H1 (cell line): ENCODE measurements around the gene SPTBN5. TPM values are rescaled to one million over a fixed set of nuclear protein-coding genes. Genes with fewer than 3 reads are reported as not detected.

Source experiments
- EP300 ChIP-seq, 2 experiments: IDR thresholded peaks; 1 replicate in 1 of 2; 2 replicates in 1 of 2; pipeline ENCODE4 v1.6.1; 2011 to 2012; ENCODE audit warnings: low read depth in 2 of 2, low read length in 2 of 2, mild to moderate bottlenecking in 2 of 2, borderline replicate concordance in 1 of 2, inconsistent platforms in 1 of 2, moderate library complexity in 1 of 2
- POLR2AphosphoS5 ChIP-seq: IDR thresholded peaks from 2 replicates; pipeline ENCODE4 v1.6.1; 2011; ENCODE audit warnings: low read depth, low read length
- RAD21 ChIP-seq, 2 experiments: IDR thresholded peaks in 1 of 2; conservative IDR thresholded peaks in 1 of 2; 2 replicates each; pipeline ENCODE4 v1.6.1; 2011; ENCODE audit warnings: low read depth in 2 of 2, low read length in 2 of 2, improper control_type of control experiment in 1 of 2, inconsistent platforms in 1 of 2, mild to moderate bottlenecking in 1 of 2, moderate library complexity in 1 of 2
- RBBP5 ChIP-seq: IDR thresholded peaks from 2 replicates; pipeline ENCODE4 v1.7.1; 2012; ENCODE audit warnings: low read depth, mild to moderate bottlenecking, inconsistent platforms, low read length, moderate library complexity, borderline replicate concordance
- SP1 ChIP-seq: IDR thresholded peaks from 2 replicates; pipeline ENCODE4 v1.6.1; 2011; ENCODE audit warnings: low read depth, low read length
- TAF1 ChIP-seq: IDR thresholded peaks from 2 replicates; pipeline ENCODE4 v1.6.1; 2011; ENCODE audit warnings: mild to moderate bottlenecking, low read depth, low read length
- TAF7 ChIP-seq: optimal IDR thresholded peaks from 2 replicates; pipeline ENCODE3; 2011; ENCODE audit warnings: low read depth, mild to moderate bottlenecking, inconsistent platforms, low read length, moderate library complexity, borderline replicate concordance
- polyA plus RNA-seq, 7 experiments: library from polyadenylated mRNA; depleted of rRNA in 3 of 7; stranded (reverse) in 5 of 7; unstranded in 2 of 7; fragments of >200 nt in 5 of 7; fragments of 200-250 nt in 2 of 7; gene quantifications; 1 replicate in 5 of 7; 2 replicates in 1 of 7; 4 replicates in 1 of 7; pipeline versions ENCODE4 v1.2.1 to v1.2.3, GENCODE V29; 2011 to 2013; ENCODE audit warnings: missing spikeins in 2 of 7, mixed read lengths in 2 of 7
- total RNA-seq: library from RNA; stranded (reverse); fragmentation: NEBNext Ultra II Directional; extraction: Animal tissue kit (Norgen Biotek cat#: 25700); gene quantifications from 2 replicates; pipeline ENCODE4 v1.2.1, GENCODE V29; 2021
- TF ChIP-seq, protein P1 (sequence below): fragments of 300-600 bp; sonication (generic); IDR thresholded peaks from 2 replicates; pipeline ENCODE4 v1.7.1; 2012; ENCODE audit warnings: low read length, moderate library complexity, mild to moderate bottlenecking, inconsistent platforms; ENCODE audit not compliant: insufficient replicate concordance
- TF ChIP-seq, protein P2 (sequence below): IDR thresholded peaks from 2 replicates; pipeline ENCODE4 v1.6.1; 2011; ENCODE audit warnings: low read depth, mild to moderate bottlenecking, low read length; ENCODE audit not compliant: insufficient read depth

The SPTBN5 gene
- total and polyA plus RNA-seq, 2 of the 8 experiments (the other 6 are each of a cell fraction or from before 2014, with no cell fraction given): 0.32 to 0.84 TPM

DNA sequence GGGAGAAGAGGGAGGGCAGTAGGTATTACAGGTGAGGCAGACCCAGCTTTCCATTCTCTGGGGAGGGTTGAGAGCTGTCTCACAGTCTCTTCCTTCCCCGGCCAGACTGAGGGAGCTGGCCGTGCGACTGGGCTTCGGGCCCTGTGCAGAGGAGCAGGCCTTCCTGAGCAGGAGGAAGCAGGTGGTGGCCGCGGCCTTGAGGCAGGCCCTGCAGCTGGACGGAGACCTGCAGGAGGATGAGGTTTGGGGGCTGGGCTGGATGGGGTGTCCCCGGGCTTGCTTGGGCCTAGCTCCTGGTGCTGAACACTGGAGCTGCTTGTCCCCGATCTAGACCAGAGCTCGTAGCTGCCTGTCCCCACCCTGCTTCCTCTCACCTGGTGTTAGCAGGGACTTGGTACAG, 50.3 kb downstream of the SPTBN5 start (continued):
- TF ChIP-seq, protein P1, sequence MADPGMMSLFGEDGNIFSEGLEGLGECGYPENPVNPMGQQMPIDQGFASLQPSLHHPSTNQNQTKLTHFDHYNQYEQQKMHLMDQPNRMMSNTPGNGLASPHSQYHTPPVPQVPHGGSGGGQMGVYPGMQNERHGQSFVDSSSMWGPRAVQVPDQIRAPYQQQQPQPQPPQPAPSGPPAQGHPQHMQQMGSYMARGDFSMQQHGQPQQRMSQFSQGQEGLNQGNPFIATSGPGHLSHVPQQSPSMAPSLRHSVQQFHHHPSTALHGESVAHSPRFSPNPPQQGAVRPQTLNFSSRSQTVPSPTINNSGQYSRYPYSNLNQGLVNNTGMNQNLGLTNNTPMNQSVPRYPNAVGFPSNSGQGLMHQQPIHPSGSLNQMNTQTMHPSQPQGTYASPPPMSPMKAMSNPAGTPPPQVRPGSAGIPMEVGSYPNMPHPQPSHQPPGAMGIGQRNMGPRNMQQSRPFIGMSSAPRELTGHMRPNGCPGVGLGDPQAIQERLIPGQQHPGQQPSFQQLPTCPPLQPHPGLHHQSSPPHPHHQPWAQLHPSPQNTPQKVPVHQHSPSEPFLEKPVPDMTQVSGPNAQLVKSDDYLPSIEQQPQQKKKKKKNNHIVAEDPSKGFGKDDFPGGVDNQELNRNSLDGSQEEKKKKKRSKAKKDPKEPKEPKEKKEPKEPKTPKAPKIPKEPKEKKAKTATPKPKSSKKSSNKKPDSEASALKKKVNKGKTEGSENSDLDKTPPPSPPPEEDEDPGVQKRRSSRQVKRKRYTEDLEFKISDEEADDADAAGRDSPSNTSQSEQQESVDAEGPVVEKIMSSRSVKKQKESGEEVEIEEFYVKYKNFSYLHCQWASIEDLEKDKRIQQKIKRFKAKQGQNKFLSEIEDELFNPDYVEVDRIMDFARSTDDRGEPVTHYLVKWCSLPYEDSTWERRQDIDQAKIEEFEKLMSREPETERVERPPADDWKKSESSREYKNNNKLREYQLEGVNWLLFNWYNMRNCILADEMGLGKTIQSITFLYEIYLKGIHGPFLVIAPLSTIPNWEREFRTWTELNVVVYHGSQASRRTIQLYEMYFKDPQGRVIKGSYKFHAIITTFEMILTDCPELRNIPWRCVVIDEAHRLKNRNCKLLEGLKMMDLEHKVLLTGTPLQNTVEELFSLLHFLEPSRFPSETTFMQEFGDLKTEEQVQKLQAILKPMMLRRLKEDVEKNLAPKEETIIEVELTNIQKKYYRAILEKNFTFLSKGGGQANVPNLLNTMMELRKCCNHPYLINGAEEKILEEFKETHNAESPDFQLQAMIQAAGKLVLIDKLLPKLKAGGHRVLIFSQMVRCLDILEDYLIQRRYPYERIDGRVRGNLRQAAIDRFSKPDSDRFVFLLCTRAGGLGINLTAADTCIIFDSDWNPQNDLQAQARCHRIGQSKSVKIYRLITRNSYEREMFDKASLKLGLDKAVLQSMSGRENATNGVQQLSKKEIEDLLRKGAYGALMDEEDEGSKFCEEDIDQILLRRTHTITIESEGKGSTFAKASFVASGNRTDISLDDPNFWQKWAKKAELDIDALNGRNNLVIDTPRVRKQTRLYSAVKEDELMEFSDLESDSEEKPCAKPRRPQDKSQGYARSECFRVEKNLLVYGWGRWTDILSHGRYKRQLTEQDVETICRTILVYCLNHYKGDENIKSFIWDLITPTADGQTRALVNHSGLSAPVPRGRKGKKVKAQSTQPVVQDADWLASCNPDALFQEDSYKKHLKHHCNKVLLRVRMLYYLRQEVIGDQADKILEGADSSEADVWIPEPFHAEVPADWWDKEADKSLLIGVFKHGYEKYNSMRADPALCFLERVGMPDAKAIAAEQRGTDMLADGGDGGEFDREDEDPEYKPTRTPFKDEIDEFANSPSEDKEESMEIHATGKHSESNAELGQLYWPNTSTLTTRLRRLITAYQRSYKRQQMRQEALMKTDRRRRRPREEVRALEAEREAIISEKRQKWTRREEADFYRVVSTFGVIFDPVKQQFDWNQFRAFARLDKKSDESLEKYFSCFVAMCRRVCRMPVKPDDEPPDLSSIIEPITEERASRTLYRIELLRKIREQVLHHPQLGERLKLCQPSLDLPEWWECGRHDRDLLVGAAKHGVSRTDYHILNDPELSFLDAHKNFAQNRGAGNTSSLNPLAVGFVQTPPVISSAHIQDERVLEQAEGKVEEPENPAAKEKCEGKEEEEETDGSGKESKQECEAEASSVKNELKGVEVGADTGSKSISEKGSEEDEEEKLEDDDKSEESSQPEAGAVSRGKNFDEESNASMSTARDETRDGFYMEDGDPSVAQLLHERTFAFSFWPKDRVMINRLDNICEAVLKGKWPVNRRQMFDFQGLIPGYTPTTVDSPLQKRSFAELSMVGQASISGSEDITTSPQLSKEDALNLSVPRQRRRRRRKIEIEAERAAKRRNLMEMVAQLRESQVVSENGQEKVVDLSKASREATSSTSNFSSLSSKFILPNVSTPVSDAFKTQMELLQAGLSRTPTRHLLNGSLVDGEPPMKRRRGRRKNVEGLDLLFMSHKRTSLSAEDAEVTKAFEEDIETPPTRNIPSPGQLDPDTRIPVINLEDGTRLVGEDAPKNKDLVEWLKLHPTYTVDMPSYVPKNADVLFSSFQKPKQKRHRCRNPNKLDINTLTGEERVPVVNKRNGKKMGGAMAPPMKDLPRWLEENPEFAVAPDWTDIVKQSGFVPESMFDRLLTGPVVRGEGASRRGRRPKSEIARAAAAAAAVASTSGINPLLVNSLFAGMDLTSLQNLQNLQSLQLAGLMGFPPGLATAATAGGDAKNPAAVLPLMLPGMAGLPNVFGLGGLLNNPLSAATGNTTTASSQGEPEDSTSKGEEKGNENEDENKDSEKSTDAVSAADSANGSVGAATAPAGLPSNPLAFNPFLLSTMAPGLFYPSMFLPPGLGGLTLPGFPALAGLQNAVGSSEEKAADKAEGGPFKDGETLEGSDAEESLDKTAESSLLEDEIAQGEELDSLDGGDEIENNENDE: no peak
- TF ChIP-seq, protein P2, sequence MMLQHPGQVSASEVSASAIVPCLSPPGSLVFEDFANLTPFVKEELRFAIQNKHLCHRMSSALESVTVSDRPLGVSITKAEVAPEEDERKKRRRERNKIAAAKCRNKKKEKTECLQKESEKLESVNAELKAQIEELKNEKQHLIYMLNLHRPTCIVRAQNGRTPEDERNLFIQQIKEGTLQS: no peak
- TF ChIP-seq TAF7: no peak
- TF ChIP-seq EP300 (IDR thresholded peaks at IDR 0.05; ENCODE audit: borderline replicate concordance in 1 of 2, low read depth in 2 of 2, low read length in 2 of 2): no peak
- no peak for TF ChIP-seq RBBP5
- no peak for TF ChIP-seq SP1
- TF ChIP-seq RAD21 (IDR thresholded peaks at IDR 0.05 in 1 of 2, conservative IDR thresholded peaks at IDR 0.05 in 1 of 2; ENCODE audit: low read depth in 2 of 2, low read length in 2 of 2): no peak
- no peak for TF ChIP-seq POLR2AphosphoS5
- TF ChIP-seq TAF1: no peak
